BLaER1 (cell line): ENCODE data around the gene SRGAP2B.
"Not testable (repeated sequence)": the region's sequence is repeated elsewhere in the genome, so short reads cannot be mapped to it uniquely, and the experiment has no call there.

Source experiments
- H3K27ac ChIP-seq: shearing (Covaris generic); formaldehyde crosslinking; 2 replicates; pipeline ENCODE4 v1.8.1; 2022
- H3K27me3 ChIP-seq: shearing (Covaris generic); formaldehyde crosslinking; 2 replicates; pipeline ENCODE4 v1.8.1; 2022
- H3K36me3 ChIP-seq: shearing (Covaris generic); formaldehyde crosslinking; 2 replicates; pipeline ENCODE4 v1.8.1; 2022
- H3K4me1 ChIP-seq: shearing (Covaris generic); formaldehyde crosslinking; 2 replicates; pipeline ENCODE4 v1.8.1; 2022
- H3K4me2 ChIP-seq: shearing (Covaris generic); formaldehyde crosslinking; 2 replicates; pipeline ENCODE4 v1.8.1; 2022
- H3K4me3 ChIP-seq: shearing (Covaris generic); formaldehyde crosslinking; 2 replicates; pipeline ENCODE4 v1.8.1; 2022
- H3K9ac ChIP-seq: shearing (Covaris generic); formaldehyde crosslinking; 2 replicates; pipeline ENCODE4 v1.8.1; 2022
- H3K9me3 ChIP-seq: shearing (Covaris generic); formaldehyde crosslinking; 2 replicates; pipeline ENCODE4 v1.8.1; 2022
- H4K20me1 ChIP-seq: shearing (Covaris generic); formaldehyde crosslinking; 2 replicates; pipeline ENCODE4 v1.8.1; 2022

SRGAP2B gene

DNA sequence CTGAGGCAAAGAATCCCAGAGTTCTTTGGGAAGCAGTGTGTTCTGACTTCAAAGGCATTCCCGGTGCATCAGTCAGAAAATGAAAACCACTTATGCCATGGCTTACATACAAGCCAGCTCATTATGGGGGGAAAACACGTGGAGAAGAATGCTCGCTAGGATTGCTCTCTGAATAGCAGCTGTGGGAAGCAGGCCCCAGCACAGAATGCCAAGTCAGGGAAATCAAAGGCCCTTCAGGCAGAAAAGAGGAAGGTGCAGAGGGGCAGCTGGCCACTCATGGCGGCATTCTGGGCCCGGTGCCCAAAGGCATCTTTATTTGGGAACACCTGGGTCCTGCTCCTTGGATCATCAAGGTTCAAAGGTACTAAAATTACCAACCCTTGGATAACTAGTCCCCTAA lies 184.4 kb downstream of the SRGAP2B start:
- not testable (repeated sequence) for H3K9ac ChIP-seq, H4K20me1 ChIP-seq, H3K4me1 ChIP-seq, H3K9me3 ChIP-seq, H3K4me2 ChIP-seq, H3K4me3 ChIP-seq, H3K27me3 ChIP-seq, H3K36me3 ChIP-seq, H3K27ac ChIP-seq

DNA sequence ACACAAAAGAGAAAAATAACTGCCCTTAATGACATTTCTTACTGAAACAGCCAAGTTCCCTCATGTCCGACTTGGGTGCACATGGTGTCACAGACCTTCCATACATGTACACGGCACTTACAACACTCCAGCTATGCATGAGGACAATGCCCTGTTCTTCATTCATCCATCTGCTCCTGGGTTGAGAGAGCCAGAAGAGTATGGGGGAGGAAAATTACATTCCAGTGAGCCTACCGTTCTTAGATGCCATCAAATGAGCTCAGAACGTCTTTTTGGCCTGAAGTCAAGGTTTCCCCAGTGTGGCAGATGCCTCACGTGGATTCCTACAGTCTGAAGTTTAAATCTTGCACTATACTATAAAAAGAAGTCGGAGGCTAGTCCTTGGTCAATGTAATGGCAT lies 194.3 kb downstream of the SRGAP2B start:
- H4K20me1 ChIP-seq, H3K27me3 ChIP-seq, H3K9me3 ChIP-seq, H3K4me2 ChIP-seq, H3K9ac ChIP-seq, H3K36me3 ChIP-seq, H3K4me3 ChIP-seq, H3K27ac ChIP-seq, H3K4me1 ChIP-seq: not testable (repeated sequence)

DNA sequence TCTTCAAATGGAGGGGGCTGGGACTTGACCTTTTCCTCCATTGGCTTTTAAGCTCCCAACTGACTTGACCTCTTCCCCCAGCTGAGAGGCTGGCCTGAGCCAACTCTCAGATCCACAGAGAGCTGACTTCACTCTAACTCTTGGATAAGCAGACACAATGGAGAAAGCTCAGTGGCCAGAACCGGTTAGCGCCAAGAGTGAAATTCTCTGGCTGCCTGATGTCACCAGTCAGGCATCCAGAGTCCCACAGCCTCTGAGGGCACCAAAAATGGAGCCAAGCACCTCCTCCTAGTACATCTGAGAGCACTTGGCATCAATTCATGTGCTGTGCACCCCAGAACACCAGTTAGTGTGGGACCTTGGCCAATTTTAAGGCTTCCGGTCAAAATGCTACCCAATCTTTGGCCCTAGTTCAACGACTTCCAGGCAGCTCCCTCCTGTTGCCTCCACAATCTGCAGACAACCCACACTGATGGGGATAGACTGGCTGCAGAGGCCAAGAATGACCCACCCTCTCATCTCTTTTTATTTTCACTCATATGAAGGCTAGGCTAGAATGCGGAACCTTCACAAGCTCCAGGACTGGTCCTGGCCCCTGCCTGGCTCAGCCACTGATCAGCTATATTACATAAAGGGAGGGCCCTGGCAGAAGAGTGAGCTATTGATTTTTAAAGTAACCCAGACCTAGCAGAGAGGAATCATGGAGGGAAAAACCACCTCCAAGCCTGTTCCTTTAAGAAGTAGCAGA lies 200.5 kb downstream of the SRGAP2B start:
- H3K9me3 ChIP-seq, H3K27ac ChIP-seq, H3K27me3 ChIP-seq, H3K4me1 ChIP-seq, H3K9ac ChIP-seq, H3K4me2 ChIP-seq, H3K4me3 ChIP-seq, H4K20me1 ChIP-seq, H3K36me3 ChIP-seq: not testable (repeated sequence)

DNA sequence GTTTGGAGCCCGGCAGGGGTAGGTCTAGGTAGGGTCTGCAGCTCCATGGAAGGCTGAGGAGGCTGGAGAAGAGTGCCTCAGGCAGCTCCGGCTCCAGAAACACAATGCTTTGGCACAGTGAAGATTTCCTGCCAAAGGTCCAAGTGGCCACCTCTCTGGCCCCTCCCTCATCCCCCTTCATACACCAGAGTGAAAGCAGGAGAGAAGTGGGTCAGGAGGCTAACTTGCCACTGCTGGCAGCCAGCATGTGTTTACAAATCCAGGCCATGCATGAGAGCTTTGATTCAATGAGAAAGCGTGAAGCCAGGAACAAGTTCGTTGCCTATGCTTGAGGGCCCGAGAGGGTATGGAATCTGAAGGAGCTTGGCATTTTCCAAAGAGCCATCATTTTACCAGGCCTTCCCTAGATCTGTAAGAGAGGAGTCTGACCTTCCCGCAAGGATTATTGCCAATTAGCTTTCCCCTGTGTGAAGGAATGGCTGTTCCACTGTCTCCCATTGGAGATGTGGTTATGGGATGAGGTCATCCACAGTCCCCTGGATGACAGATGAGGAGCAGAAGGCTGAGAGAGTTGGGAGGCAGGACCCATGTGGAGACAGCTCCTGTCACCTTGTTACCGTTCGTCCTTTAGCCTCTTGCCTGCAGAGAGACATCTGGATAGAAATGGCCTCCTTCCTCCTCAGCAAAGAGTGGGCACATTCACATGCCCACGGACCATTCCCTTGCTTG lies 201.3 kb downstream of the SRGAP2B start:
- H3K4me2 ChIP-seq, H3K27me3 ChIP-seq, H4K20me1 ChIP-seq, H3K27ac ChIP-seq, H3K9me3 ChIP-seq, H3K4me3 ChIP-seq, H3K36me3 ChIP-seq, H3K9ac ChIP-seq, H3K4me1 ChIP-seq: not testable (repeated sequence)

DNA sequence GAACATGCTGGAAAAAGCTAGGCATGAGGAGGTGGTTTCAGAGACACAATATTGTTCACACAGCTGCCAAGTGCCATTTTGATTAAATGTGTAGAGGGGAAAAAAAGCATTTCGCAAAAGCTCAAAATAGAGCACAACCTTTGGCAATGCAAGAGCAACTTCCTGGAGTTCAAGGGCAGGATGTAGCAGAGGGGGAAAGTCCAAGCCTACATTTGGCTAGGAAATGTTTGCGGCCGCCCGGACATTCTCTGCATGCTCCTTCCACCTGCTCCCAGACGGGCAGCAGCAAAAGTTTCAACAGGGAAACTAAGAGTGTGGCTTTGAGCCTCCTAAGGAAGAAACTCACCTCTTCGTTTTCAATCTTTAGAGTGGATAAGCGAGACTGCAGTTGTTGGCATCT lies 202.1 kb downstream of the SRGAP2B start:
- H3K4me3 ChIP-seq: not testable (repeated sequence)

DNA sequence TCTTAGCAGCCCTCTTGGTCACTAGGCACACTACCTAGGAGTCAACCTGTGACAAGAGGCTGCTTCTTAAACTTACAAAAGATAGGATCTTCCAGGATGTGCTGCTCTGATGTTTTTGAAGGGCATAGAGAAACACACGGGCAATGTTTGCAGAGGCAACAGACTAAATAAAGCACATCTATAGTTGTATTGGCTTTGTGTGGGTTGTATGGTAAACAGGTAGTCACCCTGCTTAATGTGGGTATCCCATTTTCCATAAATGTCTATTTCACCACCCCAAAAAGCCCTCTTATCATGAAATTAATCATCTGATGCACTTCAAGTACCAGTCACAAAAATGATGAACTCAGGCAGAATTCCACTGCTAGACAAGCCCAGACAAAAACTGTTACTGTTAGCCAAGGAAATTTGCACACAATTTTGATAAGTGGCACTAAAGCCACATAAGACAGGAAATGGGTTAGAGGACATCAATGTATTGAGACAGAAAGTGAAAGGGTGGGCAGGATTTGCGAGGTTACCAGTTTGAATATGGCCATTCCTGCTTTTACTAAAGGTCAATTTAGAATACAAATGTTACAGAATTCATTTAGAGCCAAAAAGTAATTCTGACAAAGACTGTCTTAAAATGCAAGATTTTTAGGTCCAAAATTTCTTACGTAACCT lies 205.5 kb downstream of the SRGAP2B start:
- not testable (repeated sequence) for H4K20me1 ChIP-seq, H3K36me3 ChIP-seq, H3K9ac ChIP-seq, H3K4me3 ChIP-seq, H3K27me3 ChIP-seq, H3K4me2 ChIP-seq, H3K27ac ChIP-seq, H3K4me1 ChIP-seq, H3K9me3 ChIP-seq

More for the DNA sequence above, 202.1 kb downstream of the SRGAP2B start:
- not testable (repeated sequence) for H3K27ac ChIP-seq, H3K4me2 ChIP-seq, H3K36me3 ChIP-seq, H4K20me1 ChIP-seq, H3K9me3 ChIP-seq, H3K4me1 ChIP-seq, H3K27me3 ChIP-seq, H3K9ac ChIP-seq

DNA sequence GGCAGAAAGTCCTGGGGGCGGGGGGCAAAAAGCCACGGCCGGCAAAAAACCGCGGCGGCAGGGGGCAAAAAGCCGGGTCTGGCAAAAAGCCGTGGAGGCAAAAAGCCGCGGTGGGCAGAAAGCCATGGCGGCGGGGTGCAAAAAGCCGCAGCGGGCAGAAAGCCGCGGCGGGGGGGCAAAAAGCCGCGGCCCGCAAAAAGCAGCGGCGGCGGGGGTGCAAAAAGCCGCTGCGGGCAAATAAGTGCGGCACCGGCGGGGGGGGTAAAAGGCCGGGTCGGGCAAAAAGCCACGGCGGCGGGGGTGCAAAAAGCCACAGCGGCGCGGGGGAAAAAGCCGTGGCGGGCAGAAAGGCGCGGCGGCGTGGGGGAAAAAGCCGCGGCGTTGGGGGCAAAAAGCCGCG lies 212.1 kb downstream of the SRGAP2B start:
- H3K27ac ChIP-seq, H3K4me1 ChIP-seq, H3K9ac ChIP-seq, H3K9me3 ChIP-seq, H4K20me1 ChIP-seq, H3K36me3 ChIP-seq: not testable (repeated sequence)
- H3K4me3 ChIP-seq: peak overlapping the region; percentile 60
- H3K4me2 ChIP-seq: peak overlapping the region; percentile 80
- H3K27me3 ChIP-seq: peaks cover 11% of the 10 kb centered on the region

DNA sequence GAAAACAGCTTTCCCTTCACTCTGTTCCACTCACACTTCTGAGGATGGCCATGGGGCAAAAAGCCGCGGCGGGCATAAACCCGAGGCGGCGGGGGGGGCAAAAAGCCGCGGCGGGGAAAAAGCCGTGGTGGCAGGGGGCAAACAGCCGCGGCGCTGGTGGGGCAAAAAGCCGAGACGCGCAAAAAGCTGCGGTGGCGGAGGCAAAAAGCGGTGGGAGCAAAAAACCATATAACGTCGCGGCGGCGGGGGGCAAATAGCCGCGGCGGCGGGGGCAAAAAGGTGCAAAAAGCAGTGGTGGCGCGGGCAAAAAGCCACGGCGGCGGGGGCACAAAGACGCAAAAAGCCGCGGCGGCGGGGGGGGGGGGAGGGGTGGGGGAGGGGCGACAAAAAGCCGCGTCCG lies 212.8 kb downstream of the SRGAP2B start:
- not testable (repeated sequence) for H3K4me1 ChIP-seq

DNA sequence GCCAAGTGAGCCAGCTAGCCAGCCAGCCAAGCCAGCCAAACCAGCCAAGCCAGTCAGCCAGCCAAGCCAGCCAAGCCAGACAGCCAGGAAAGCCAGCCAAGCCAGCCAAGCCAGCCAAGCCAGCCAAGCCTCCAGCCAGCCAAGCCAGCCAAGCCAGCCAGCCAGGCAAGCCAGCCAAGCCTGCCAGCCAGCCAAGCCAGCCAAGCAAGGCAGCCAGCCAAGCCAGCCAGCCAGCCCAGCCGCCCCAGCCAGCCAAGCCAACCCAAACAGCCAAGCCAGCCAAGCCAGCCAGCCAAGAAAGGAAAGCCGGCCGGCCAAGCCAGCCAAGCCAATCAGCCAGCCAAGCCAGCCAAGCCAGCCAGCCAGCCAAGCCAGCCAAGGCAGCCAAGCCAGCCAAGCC lies 236.5 kb downstream of the SRGAP2B start:
- H3K4me3 ChIP-seq, H3K9me3 ChIP-seq, H3K9ac ChIP-seq, H3K4me1 ChIP-seq, H4K20me1 ChIP-seq, H3K27me3 ChIP-seq, H3K4me2 ChIP-seq, H3K36me3 ChIP-seq, H3K27ac ChIP-seq: not testable (repeated sequence)

More for the DNA sequence above, 212.8 kb downstream of the SRGAP2B start:
- not testable (repeated sequence) for H3K9ac ChIP-seq, H4K20me1 ChIP-seq, H3K4me2 ChIP-seq, H3K27ac ChIP-seq, H3K4me3 ChIP-seq, H3K36me3 ChIP-seq, H3K9me3 ChIP-seq
- H3K27me3 ChIP-seq: peaks cover 11% of the 10 kb centered on the region
